Panc1 (cell line): ENCODE results near the gene PARS2. TPM values are rescaled to one million over a fixed set of nuclear protein-coding genes. Genes with fewer than 3 reads are reported as not detected.

Experiments
- ATAC-seq: fragments of 200-7000 bp; cut with Tn5 transposase; 2 replicates; pipeline ENCODE4 v1.9.1; 2020; ENCODE audit warnings: mild to moderate bottlenecking, moderate library complexity
- BruUV-seq: library from RNA; stranded (reverse); fragments of 400-500 nt; replicated peaks from 2 replicates; lab custom pipeline; 2021; lab: Mats Ljungman, UMichigan
- CTCF ChIA-PET: fragments of 300-600 bp; sonication (Branson Sonifier 250); formaldehyde crosslinking; loops from one replicate; lab custom pipeline; 2022; ENCODE audit warnings: antibody characterized with exemption; lab: Charles Lee
- POLR2A ChIA-PET: fragments of 300-600 bp; sonication (Branson Sonifier 250); formaldehyde crosslinking; loops from one replicate; lab custom pipeline; 2022; ENCODE audit warnings: antibody characterized with exemption; lab: Charles Lee
- DNase-seq: peaks from one replicate; pipeline ENCODE4 v3.0.0-alpha.2; 2010; ENCODE audit warnings: low read depth, low spot score
- H3K27ac ChIP-seq: 2 replicates; pipeline ENCODE4 v1.5.1; 2011; ENCODE audit warnings: mild to moderate bottlenecking, low read length, inconsistent platforms
- H3K27me3 ChIP-seq: fragments of 200-500 bp; sonication (Bioruptor generic); 2 replicates; pipeline ENCODE4 v1.6.0; 2014; ENCODE audit warnings: low read length, inconsistent platforms; ENCODE audit not compliant: control insufficient read depth, insufficient read depth
- H3K36me3 ChIP-seq: fragments of 200-500 bp; sonication (Bioruptor generic); 2 replicates; pipeline ENCODE4 v1.5.1; 2014; ENCODE audit warnings: inconsistent platforms, mild to moderate bottlenecking, low read length, moderate library complexity; ENCODE audit not compliant: control insufficient read depth, insufficient read depth
- H3K4me1 ChIP-seq: 2 replicates; pipeline ENCODE4 v1.5.1; 2011; ENCODE audit warnings: inconsistent platforms, mild to moderate bottlenecking, low read length, moderate library complexity; ENCODE audit not compliant: control insufficient read depth, insufficient read depth
- H3K4me3 ChIP-seq, 2 experiments: 2 replicates each; pipeline ENCODE4 v1.5.1; 2011 to 2012; ENCODE audit warnings: low read depth in 2 of 2, low read length in 2 of 2, mild to moderate bottlenecking in 2 of 2, inconsistent platforms in 1 of 2, moderate library complexity in 1 of 2
- H3K9me3 ChIP-seq: fragments of 200-500 bp; sonication (Bioruptor generic); 2 replicates; pipeline ENCODE4 v1.5.1; 2014; ENCODE audit warnings: low read depth, mild to moderate bottlenecking, inconsistent platforms, low read length, moderate library complexity; ENCODE audit not compliant: control insufficient read depth, insufficient read depth
- CTCF ChIP-seq: fragments of 450-650 bp; IDR thresholded peaks from 2 replicates; pipeline ENCODE4 v1.5.1; 2017; ENCODE audit warnings: mild to moderate bottlenecking
- POLR2AphosphoS5 ChIP-seq: IDR thresholded peaks from 2 replicates; pipeline ENCODE4 v1.6.1; 2012; ENCODE audit warnings: mild to moderate bottlenecking, low read depth, low read length, moderate library complexity
- REST ChIP-seq, 2 experiments: IDR thresholded peaks; 2 replicates each; pipeline ENCODE4 v1.6.1; 2011 to 2012; ENCODE audit warnings: low read depth in 2 of 2, control low read depth in 1 of 2, low read length in 1 of 2, mild to moderate bottlenecking in 1 of 2, moderate library complexity in 1 of 2; ENCODE audit not compliant: insufficient read depth in 1 of 2
- SIN3A ChIP-seq: IDR thresholded peaks from 2 replicates; pipeline ENCODE4 v1.6.1; 2012; ENCODE audit warnings: low read depth, mild to moderate bottlenecking, low read length, moderate library complexity, borderline replicate concordance; ENCODE audit not compliant: insufficient read depth
- TCF7L2 ChIP-seq: IDR thresholded peaks from 2 replicates; pipeline ENCODE4 v1.6.1; 2011; ENCODE audit warnings: mild to moderate bottlenecking, low read depth, low read length, inconsistent platforms
- in situ Hi-C: cut with HindIII; loops from 2 replicates; pipeline ENCODE4 v1.10.0; 2016; ENCODE audit warnings: low sequenced_read_pairs, low pct_unique_long_range_greater_than_20kb
- intact Hi-C: fragments of 100-400 bp; cut with micrococcal nuclease; formaldehyde crosslinking; loops from one replicate; pipeline ENCODE4 v1.10.0; 2022; ENCODE audit not compliant: unreplicated experiment
- total RNA-seq: library from RNA; stranded (reverse); gene quantifications from one replicate; pipeline ENCODE4 v1.2.1, GENCODE V29; 2021; ENCODE audit not compliant: unreplicated experiment

Gene PARS2
- total RNA-seq, 1 experiment from 2014 or later = 4.4 TPM

DNA sequence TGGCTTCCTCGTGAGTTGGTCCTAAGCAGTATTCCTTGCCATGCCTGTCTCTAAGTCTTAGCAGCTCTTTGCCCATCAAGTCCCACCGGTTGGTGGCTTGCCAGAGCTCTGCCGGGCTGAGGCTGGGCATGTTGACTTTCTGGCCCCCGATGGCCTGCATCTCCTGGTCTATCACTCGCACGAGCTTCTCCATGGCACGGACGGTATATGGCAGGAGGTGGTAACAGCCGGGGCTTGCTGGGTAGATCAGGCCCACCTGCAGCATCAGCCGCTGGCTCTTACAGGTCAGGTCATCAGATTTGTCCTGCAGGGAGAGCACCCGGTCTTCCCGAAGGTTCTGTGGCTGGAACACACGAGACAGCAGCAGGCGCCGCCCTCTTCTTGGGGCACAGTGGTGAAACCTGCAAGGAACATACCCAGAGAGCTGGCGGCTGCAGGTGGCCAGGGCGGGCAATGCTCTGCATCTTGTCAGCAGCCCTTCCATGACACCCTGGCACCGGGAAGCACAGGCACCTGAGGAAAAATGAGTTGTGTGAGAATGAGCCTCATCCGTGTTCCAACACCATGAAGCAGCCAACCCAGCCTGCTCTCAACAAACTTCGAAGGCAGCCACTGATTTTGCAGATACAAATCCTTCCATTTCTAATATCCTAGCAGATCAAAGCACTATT lies 5.5 kb downstream of the PARS2 start:
- DNase-seq (no peak), ATAC-seq (no peak)
- Histone ChIP-seq H3K27me3 (no peaks in the 10 kb centered on the region), H3K4me3 (no peak overlapping the region), H3K36me3 (no peaks in the 10 kb centered on the region; the same call in 1 of the 2 replicates), H3K4me1 (peaks cover 3% of the 10 kb centered on the region; the same call in 1 of the 2 replicates), H3K9me3 (no peaks in the 10 kb centered on the region), H3K27ac (no peak overlapping the region)
- POLR2A ChIA-PET = no interaction called here
- TF ChIP-seq REST (IDR thresholded peaks at IDR 0.05; ENCODE audit: insufficient read depth in 1 of 2, low read depth in 2 of 2, low read length in 1 of 2) (no peak), CTCF (no peak), TCF7L2 (no peak), SIN3A (no peak)
- no TSS peak for BruUV-seq
- intact Hi-C loops = no loop called here
- in situ Hi-C loops = no loop called here
- CTCF ChIA-PET = interaction anchor here (0.5 kb wide), 1 partner anchor 95 kb away, joined by 3 read pairs; no protein-coding TSS in a partner anchor

DNA sequence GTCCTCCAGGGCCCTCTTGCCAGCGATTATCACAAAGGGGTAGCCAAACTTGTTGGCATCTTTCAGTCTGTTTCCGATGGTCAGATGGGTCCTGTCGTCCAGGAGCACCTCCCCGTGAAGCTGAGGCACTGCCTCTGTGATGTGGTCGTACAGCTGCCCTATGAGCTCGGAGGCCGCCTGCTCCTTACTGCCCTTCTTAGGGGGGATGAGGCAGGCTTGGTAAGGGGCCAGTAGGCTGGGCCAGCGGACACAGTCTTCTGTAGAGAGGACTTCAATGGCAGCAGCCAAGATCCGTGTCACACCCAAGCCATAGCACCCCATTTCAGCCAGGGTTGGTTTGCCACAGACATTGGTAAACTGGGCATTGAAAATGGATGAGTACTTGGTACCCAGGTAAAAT lies 6.5 kb downstream of the PARS2 start:
- in situ Hi-C loops (no loop called here), intact Hi-C loops (no loop called here)
- BruUV-seq = no TSS peak
- no peak for DNase-seq
- H3K9me3 ChIP-seq = no peaks in the 10 kb centered on the region
- no peak overlapping the region for H3K27ac ChIP-seq
- H3K36me3 ChIP-seq = no peaks in the 10 kb centered on the region
- TF ChIP-seq REST (IDR thresholded peaks at IDR 0.05; ENCODE audit: insufficient read depth in 1 of 2, low read depth in 2 of 2, low read length in 1 of 2) (no peak), POLR2AphosphoS5 (no peak), TCF7L2 (no peak), SIN3A (no peak), CTCF (no peak)
- ChIA-PET CTCF (no interaction called here), POLR2A (no interaction called here)
- no peak overlapping the region for H3K4me3 ChIP-seq
- no peak for ATAC-seq
- no peaks in the 10 kb centered on the region for H3K4me1 ChIP-seq
- H3K27me3 ChIP-seq = no peaks in the 10 kb centered on the region
